HG03108 (cell line): ENCODE data around the gene ATG2B.

Experiments used
- ATAC-seq: cut with Tn5 transposase; IDR thresholded peaks from one replicate; pipeline ENCODE4 v1.9.1; 2021; ENCODE audit warnings: moderate library complexity; ENCODE audit not compliant: unreplicated experiment

ATG2B gene

GRCh38 chr14:96309896-96310330 lies 53.2 kb downstream of the ATG2B start:
- ATAC-seq: no peak

- ATAC-seq: no peak
Measured at GRCh38 chr14:96309133-96309895, 53.8 kb downstream of the ATG2B start.

GRCh38 chr14:96307434-96307833 lies 55.7 kb downstream of the ATG2B start:
- no peak for ATAC-seq

GRCh38 chr14:96304956-96305355 lies 58.2 kb downstream of the ATG2B start:
- no peak for ATAC-seq

- ATAC-seq: no peak
Measured at GRCh38 chr14:96303981-96304380, 59.2 kb downstream of the ATG2B start.

GRCh38 chr14:96299441-96299840 lies 63.7 kb downstream of the ATG2B start:
- no peak for ATAC-seq

- ATAC-seq: no peak
Measured at GRCh38 chr14:96297997-96298515, 65.1 kb downstream of the ATG2B start.

- ATAC-seq: no peak
Measured at GRCh38 chr14:96297000-96297399, 66.1 kb downstream of the ATG2B start.

- no peak for ATAC-seq
Measured at GRCh38 chr14:96294246-96294645, 68.9 kb downstream of the ATG2B start.

GRCh38 chr14:96287856-96288255 lies 75.3 kb downstream of the ATG2B start:
- no peak for ATAC-seq

- no peak for ATAC-seq
Measured at GRCh38 chr14:96286251-96286650, 76.9 kb downstream of the ATG2B start.

GRCh38 chr14:96285667-96286066 lies 77.5 kb downstream of the ATG2B start:
- ATAC-seq: no peak

GRCh38 chr14:96284430-96284829 lies 78.7 kb downstream of the ATG2B start:
- ATAC-seq: no peak

- ATAC-seq: no peak
Measured at GRCh38 chr14:96284008-96284407, 79.1 kb downstream of the ATG2B start.

GRCh38 chr14:96281486-96281885 lies 81.7 kb downstream of the ATG2B start:
- no peak for ATAC-seq

- no peak for ATAC-seq
Measured at GRCh38 chr14:96280104-96280503, 83.0 kb downstream of the ATG2B start.

- ATAC-seq: no peak
Measured at GRCh38 chr14:96279564-96279963, 83.6 kb downstream of the ATG2B start.

- ATAC-seq: no peak
Measured at GRCh38 chr14:96277890-96278289, 85.3 kb downstream of the ATG2B start.

- ATAC-seq: no peak
Measured at GRCh38 chr14:96275177-96276112, 87.7 kb downstream of the ATG2B start.

- ATAC-seq: no peak
Measured at GRCh38 chr14:96274543-96274942, 88.6 kb downstream of the ATG2B start.

- ATAC-seq: no peak
Measured at GRCh38 chr14:96274122-96274521, 89.0 kb downstream of the ATG2B start.

GRCh38 chr14:96273629-96274028 lies 89.5 kb downstream of the ATG2B start:
- no peak for ATAC-seq
